Measurements from ENCODE around the gene TMEM86B. TPM values are rescaled to one million over a fixed set of nuclear protein-coding genes. Genes with fewer than 3 reads are reported as not detected.

TMEM86B gene
- total RNA-seq, 6 experiments from 2014 or later = 8.8 to 22.2 (median 14.0) TPM

DNA sequence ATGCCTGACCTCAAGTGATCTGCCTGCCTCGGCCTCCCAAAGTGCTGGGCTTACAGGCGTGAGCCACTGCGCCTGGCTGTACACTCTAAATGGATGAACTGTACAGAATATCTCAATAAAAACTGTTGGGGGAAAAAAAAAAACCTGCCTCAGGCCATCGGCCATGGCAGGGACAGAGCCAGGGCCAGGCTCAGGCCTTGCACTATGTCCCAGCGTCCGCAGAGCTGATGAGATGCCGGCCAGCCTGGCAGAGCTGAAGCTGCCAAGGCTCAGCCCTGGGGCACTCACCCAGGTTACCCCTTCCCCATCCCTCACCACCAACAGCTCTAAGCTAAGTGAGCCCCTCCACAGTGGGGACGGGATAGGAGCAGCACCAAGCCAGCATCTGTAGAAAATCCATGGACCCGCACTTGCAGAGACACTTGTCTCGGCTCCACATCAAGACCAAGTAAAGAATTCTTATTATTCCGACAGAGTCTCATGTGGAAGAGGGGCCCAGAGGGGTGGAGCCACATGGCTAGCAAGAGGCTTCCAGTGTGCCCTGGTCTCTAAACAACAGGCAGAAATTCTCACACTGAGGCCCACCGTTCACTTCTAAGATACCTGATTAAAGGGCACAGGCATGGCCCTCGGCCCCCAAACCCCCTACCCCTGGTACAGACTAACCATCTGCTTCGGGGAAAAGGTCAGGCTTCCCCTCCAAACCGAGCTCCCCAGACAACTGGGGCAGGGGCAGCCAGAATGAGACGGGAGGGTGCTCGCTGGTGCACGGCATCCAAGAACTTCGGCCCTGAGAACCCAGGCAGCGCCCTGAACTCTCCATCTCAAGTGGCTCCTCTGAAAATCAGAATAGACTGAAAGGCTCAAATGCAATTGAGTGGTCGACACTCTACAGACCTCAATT, 24.4 kb upstream of the TMEM86B start:
- DNase-seq (no peak), ATAC-seq (no peak)
- Histone ChIP-seq H3K4me1 (peaks cover 0 to 23% (median 10%) of the 10 kb centered on the region in 4 donors), H3K27ac (no peak overlapping the region), H3K9me3 (no peaks in the 10 kb centered on the region), H3K27me3 (no peaks in the 10 kb centered on the region), H3K36me3 (no peaks in the 10 kb centered on the region), H3K4me3 (no peak overlapping the region)
- intact Hi-C loops (cut with DNase I) = loop anchor here in 1 of 2 donors (10.0 kb wide), 1 partner anchor 58 kb away; no protein-coding TSS in a partner anchor
- 72% methylated on average over 13 of the region's 21 CpGs for WGBS (ENCODE audit: insufficient coverage, low coverage, low lambda C conversion rate, missing lambda C conversion rate)
- TF ChIP-seq CTCF (IDR thresholded peaks at IDR 0.05) (no peak), POLR2A (IDR thresholded peaks at IDR 0.05) (no peak)

DNA sequence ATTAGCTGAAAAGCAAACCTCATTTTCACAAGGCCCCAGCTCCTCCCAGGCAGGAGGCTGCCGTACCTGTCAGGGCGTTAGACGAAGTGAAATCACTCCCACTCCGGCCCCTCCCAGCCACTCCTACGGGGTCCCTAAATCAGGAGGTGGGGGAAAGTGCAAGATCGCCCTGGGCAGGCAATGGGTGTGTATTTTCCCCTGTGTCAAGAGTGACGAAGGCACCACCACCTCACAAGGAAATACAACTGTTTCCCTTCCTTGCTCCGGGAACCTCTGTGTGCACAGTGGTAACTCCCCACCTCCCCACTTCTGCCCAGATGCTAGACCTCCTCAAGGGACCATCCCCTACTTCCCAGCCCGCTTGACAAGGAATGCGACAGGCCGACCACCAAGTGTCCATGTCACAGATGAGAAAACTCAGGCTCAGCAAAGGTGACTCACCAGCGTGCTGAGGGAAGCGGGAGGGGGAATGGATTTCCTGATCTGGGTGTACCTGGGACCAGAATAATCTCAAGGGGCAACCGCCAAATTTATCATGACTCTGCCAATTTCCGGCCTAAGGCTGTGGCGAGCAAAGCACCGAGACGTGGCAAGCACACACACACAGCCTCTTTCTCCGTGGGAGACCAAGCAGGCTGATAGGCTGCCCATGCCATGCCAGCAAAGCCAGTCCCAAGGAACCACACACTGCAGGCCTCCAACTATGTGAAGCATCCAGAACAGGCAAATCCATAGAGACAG, 22.9 kb upstream of the TMEM86B start:
- Histone ChIP-seq H3K9me3 (no peaks in the 10 kb centered on the region), H3K36me3 (peaks cover 0 to 3% (median 0%) of the 10 kb centered on the region in 4 donors), H3K4me3 (no peak overlapping the region), H3K27me3 (no peaks in the 10 kb centered on the region), H3K4me1 (peaks cover 0 to 15% (median 5%) of the 10 kb centered on the region in 4 donors), H3K27ac (no peak overlapping the region)
- WGBS (ENCODE audit: insufficient coverage, low coverage, low lambda C conversion rate, missing lambda C conversion rate) = 60% methylated on average over 5 of the region's 19 CpGs
- no peak for ATAC-seq
- TF ChIP-seq POLR2A (IDR thresholded peaks at IDR 0.05) (no peak), CTCF (IDR thresholded peaks at IDR 0.05) (no peak)
- intact Hi-C loops (cut with DNase I) = loop anchor here in 1 of 2 donors (10.0 kb wide), 1 partner anchor 57 kb away; no protein-coding TSS in a partner anchor
- no peak for DNase-seq

DNA sequence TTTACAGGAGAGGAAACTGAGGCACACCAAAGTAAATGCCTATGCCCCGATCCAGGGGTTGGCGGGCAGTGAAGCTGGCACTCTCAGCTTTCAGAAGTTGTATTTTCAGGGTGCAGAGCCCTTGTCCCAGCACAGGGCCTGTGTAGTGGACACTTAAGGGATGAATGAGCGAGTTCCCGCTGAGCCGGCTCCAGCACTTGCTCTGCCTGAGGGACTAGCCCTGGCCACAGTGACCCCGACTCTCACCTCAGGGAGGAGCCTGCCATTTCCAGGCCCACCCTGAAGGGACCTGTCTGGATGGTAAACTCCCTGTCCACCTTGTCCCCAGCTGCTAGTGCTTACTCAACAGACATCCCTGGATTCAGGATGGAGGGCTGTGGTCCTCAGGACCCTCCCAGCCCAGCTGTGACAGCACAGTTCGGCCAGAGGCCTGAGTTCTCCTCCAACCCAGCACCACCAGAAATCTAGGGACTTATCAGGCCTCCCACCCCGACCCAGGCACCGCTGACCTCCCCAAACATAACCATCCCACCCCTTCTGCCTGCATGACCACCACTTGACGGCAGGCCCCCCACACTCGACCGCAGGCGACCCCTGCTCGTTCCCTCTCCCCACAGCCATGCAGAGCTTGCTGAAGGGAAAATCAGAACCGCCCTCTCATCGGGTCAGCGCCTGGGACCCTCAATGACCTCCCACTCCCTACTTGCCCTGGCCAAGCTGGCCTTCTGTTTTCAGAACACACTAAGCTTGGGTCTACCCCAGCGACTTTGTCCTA, 21.9 kb upstream of the TMEM86B start:
- TF ChIP-seq POLR2A (IDR thresholded peaks at IDR 0.05) = no peak
- TF ChIP-seq CTCF (IDR thresholded peaks at IDR 0.05) = no peak
- H3K36me3 ChIP-seq = peaks cover 0 to 11% (median 1%) of the 10 kb centered on the region in 4 donors
- no peak overlapping the region for H3K27ac ChIP-seq
- ATAC-seq (no peak), DNase-seq (no peak)
- WGBS (ENCODE audit: insufficient coverage, low coverage, low lambda C conversion rate, missing lambda C conversion rate) = 88% methylated on average over 4 of the region's 18 CpGs
- no peaks in the 10 kb centered on the region for H3K9me3 ChIP-seq
- intact Hi-C loops (cut with DNase I) = loop anchor here in 1 of 2 donors (10.0 kb wide), 1 partner anchor 56 kb away; no protein-coding TSS in a partner anchor
- H3K4me3 ChIP-seq = no peak overlapping the region
- H3K4me1 ChIP-seq = peaks cover 0 to 4% (median under 1%) of the 10 kb centered on the region in 4 donors
- H3K27me3 ChIP-seq = no peaks in the 10 kb centered on the region

DNA sequence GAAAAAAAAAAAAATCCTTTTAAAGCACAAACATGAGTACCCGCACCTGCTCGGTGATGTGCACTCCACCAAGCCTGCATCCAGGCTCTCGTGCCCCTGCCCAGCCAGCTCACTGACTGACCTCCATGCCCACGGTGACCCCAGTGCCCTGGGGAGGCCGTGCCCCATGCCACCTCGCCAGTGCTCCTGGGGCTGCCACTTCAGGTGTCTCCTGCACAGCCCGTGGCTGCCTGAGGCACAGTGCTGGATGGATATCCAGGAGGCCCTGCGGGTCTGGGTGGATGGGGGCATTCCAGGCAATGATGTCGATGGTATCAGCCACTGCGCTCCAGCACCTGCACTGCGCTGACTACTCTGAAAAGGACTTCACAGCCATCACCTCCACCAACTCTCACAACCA, 21.3 kb upstream of the TMEM86B start:
- Histone ChIP-seq H3K27ac (no peak overlapping the region), H3K27me3 (no peaks in the 10 kb centered on the region), H3K9me3 (no peaks in the 10 kb centered on the region), H3K4me3 (no peak overlapping the region), H3K4me1 (no peaks in the 10 kb centered on the region), H3K36me3 (peaks cover 0 to 17% (median 4%) of the 10 kb centered on the region in 4 donors)
- TF ChIP-seq POLR2A (IDR thresholded peaks at IDR 0.05) (no peak), CTCF (IDR thresholded peaks at IDR 0.05) (no peak)
- no CpG with 5 or more reads among the region's 11 CpGs for WGBS (ENCODE audit: insufficient coverage, low coverage, low lambda C conversion rate, missing lambda C conversion rate)
- intact Hi-C loops (cut with DNase I) = loop anchor here in 1 of 2 donors (10.0 kb wide), 1 partner anchor 55 kb away; no protein-coding TSS in a partner anchor
- DNase-seq = no peak
- ATAC-seq = no peak

Measured in right lobe of liver (tissue), 6 donors.